ENCODE measurements around the gene IGSF23. TPM values are rescaled to one million over a fixed set of nuclear protein-coding genes. Genes with fewer than 3 reads are reported as not detected.

IGSF23 gene
- total RNA-seq, 1 donor from 2014 or later = not detected

- peak overlapping the region; percentile 73 for H3K27ac Mint-ChIP-seq (ENCODE audit: unreplicated experiment)
- DNase-seq (ENCODE audit: extremely low spot score, unreplicated experiment) = no peak
- H3K4me3 Mint-ChIP-seq (ENCODE audit: unreplicated experiment) = no peak overlapping the region
- no peak for TF ChIP-seq CTCF (IDR thresholded peaks at IDR 0.05)
- H3K27me3 Mint-ChIP-seq (ENCODE audit: unreplicated experiment) = no peaks in the 10 kb centered on the region
- no peaks in the 10 kb centered on the region for H3K9me3 Mint-ChIP-seq (ENCODE audit: unreplicated experiment)
- H3K4me1 Mint-ChIP-seq (ENCODE audit: unreplicated experiment) = peaks cover 11% of the 10 kb centered on the region
- peaks cover 18% of the 10 kb centered on the region for H3K36me3 Mint-ChIP-seq (ENCODE audit: unreplicated experiment)
Observed at GRCh38 chr19:44648631-44649251, 35.4 kb downstream of the IGSF23 start.

GRCh38 chr19:44649578-44650145, 36.3 kb downstream of the IGSF23 start:
- Mint-ChIP-seq H3K27ac (ENCODE audit: unreplicated experiment) (no peak overlapping the region), H3K4me1 (ENCODE audit: unreplicated experiment) (peaks cover 13% of the 10 kb centered on the region), H3K27me3 (ENCODE audit: unreplicated experiment) (no peaks in the 10 kb centered on the region), H3K4me3 (ENCODE audit: unreplicated experiment) (no peak overlapping the region), H3K9me3 (ENCODE audit: unreplicated experiment) (no peaks in the 10 kb centered on the region), H3K36me3 (ENCODE audit: unreplicated experiment) (peaks cover 21% of the 10 kb centered on the region)
- no peak for TF ChIP-seq CTCF (IDR thresholded peaks at IDR 0.05)
- DNase-seq (ENCODE audit: extremely low spot score, unreplicated experiment) = no peak

- no peak overlapping the region for H3K4me3 Mint-ChIP-seq (ENCODE audit: unreplicated experiment)
- TF ChIP-seq CTCF (IDR thresholded peaks at IDR 0.05) = no peak
- H3K4me1 Mint-ChIP-seq (ENCODE audit: unreplicated experiment) = peaks cover 12% of the 10 kb centered on the region
- no peak overlapping the region for H3K27ac Mint-ChIP-seq (ENCODE audit: unreplicated experiment)
- H3K27me3 Mint-ChIP-seq (ENCODE audit: unreplicated experiment) = no peaks in the 10 kb centered on the region
- DNase-seq (ENCODE audit: extremely low spot score, unreplicated experiment) = no peak
- no peaks in the 10 kb centered on the region for H3K9me3 Mint-ChIP-seq (ENCODE audit: unreplicated experiment)
- peaks cover 37% of the 10 kb centered on the region for H3K36me3 Mint-ChIP-seq (ENCODE audit: unreplicated experiment)
Observed at GRCh38 chr19:44653343-44653742, 40.0 kb downstream of the IGSF23 start.

- peaks cover 7% of the 10 kb centered on the region for H3K4me1 Mint-ChIP-seq (ENCODE audit: unreplicated experiment)
- no peaks in the 10 kb centered on the region for H3K27me3 Mint-ChIP-seq (ENCODE audit: unreplicated experiment)
- peak; percentile 57 for TF ChIP-seq CTCF (IDR thresholded peaks at IDR 0.05)
- peak overlapping the region; percentile 65 for H3K27ac Mint-ChIP-seq (ENCODE audit: unreplicated experiment)
- H3K4me3 Mint-ChIP-seq (ENCODE audit: unreplicated experiment) = no peak overlapping the region
- H3K36me3 Mint-ChIP-seq (ENCODE audit: unreplicated experiment) = peaks cover 38% of the 10 kb centered on the region
- H3K9me3 Mint-ChIP-seq (ENCODE audit: unreplicated experiment) = no peaks in the 10 kb centered on the region
- no peak for DNase-seq (ENCODE audit: extremely low spot score, unreplicated experiment)
Observed at GRCh38 chr19:44653977-44654774, 40.8 kb downstream of the IGSF23 start.

Data from osteocyte (in vitro differentiated cells).